Sigmoid colon (tissue), 4 donors: Measurements from ENCODE around the gene AK8.

ENCODE experiments used
- EP300 ChIP-seq, 4 donors: sonication (generic); formaldehyde crosslinking; IDR thresholded peaks; one replicate each; pipeline ENCODE4 v1.6.1; 2017; ENCODE audit warnings: antibody characterized with exemption in 4 of 4
- POLR2A ChIP-seq, 2 donors: fragments of 450-650 bp; IDR thresholded peaks; one replicate each; pipeline ENCODE4 v1.6.1; 2016; ENCODE audit warnings: antibody characterized with exemption in 2 of 2, mild to moderate bottlenecking in 2 of 2, moderate library complexity in 2 of 2
- TF ChIP-seq, protein P1 (sequence below), 4 experiments: fragments of 450-650 bp in 3 of 4; fragments of 200-600 bp in 1 of 4; IDR thresholded peaks; one replicate each; pipeline ENCODE4 v1.5.1; 2016 to 2019; ENCODE audit warnings: antibody characterized with exemption in 4 of 4, mild to moderate bottlenecking in 3 of 4, moderate library complexity in 2 of 4

DNA sequence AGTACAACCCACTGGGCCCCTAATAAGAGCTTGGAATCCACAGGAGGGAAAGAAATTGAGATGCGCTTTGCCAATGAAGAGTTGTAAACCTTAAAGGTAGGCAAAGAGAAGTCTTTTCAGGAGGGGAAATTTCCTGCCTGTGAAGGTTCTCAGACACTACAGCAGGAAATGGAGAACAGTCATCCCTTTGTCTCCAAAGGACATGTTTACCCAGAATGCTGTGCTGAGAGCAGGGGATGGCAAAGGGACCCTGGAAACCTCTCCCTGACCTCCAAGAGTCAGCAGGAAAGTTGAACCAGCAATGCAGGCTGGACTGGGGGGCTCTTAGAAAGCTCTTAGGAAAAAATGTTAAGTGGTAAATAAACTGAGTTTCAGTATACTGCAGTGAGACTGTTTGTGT is 103.2 kb downstream of the AK8 start:
- TF ChIP-seq, protein P1, sequence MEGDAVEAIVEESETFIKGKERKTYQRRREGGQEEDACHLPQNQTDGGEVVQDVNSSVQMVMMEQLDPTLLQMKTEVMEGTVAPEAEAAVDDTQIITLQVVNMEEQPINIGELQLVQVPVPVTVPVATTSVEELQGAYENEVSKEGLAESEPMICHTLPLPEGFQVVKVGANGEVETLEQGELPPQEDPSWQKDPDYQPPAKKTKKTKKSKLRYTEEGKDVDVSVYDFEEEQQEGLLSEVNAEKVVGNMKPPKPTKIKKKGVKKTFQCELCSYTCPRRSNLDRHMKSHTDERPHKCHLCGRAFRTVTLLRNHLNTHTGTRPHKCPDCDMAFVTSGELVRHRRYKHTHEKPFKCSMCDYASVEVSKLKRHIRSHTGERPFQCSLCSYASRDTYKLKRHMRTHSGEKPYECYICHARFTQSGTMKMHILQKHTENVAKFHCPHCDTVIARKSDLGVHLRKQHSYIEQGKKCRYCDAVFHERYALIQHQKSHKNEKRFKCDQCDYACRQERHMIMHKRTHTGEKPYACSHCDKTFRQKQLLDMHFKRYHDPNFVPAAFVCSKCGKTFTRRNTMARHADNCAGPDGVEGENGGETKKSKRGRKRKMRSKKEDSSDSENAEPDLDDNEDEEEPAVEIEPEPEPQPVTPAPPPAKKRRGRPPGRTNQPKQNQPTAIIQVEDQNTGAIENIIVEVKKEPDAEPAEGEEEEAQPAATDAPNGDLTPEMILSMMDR (IDR thresholded peaks at IDR 0.05): no peak
- no peak for TF ChIP-seq POLR2A (IDR thresholded peaks at IDR 0.05)
- no peak for TF ChIP-seq EP300 (IDR thresholded peaks at IDR 0.05)
